K562 (cell line): ENCODE results near the gene GSTM2. TPM values are rescaled to one million over a fixed set of nuclear protein-coding genes. Genes with fewer than 3 reads are reported as not detected.

Experiments used
- ARID3B ChIP-seq: fragments of 250-450 bp; sonication (Bioruptor Pico); IDR thresholded peaks from 2 replicates; pipeline ENCODE4 v1.4.0; 2020; ENCODE audit warnings: borderline replicate concordance
- CAMTA2 ChIP-seq: fragments of 250-450 bp; sonication (Bioruptor Pico); conservative IDR thresholded peaks from 2 replicates; pipeline ENCODE4 v1.5.1; 2022
- CBX3 ChIP-seq, 2 experiments: IDR thresholded peaks; 1 replicate in 1 of 2; 2 replicates in 1 of 2; pipeline ENCODE4 v1.6.1; 2012; ENCODE audit warnings: inconsistent platforms in 2 of 2, low read length in 2 of 2, borderline replicate concordance in 1 of 2, control low read depth in 1 of 2
- CXXC5 ChIP-seq: fragments of 250-450 bp; sonication (Bioruptor Pico); IDR thresholded peaks from 2 replicates; pipeline ENCODE4 v1.8.0; 2022; ENCODE audit warnings: inconsistent platforms, mild to moderate bottlenecking, moderate library complexity
- MCM3 ChIP-seq: fragments of 450-650 bp; IDR thresholded peaks from 2 replicates; pipeline ENCODE4 v1.6.1; 2016
- NFE2L1 ChIP-seq: fragments of 450-650 bp; IDR thresholded peaks from 2 replicates; pipeline ENCODE4 v1.6.1; 2016; ENCODE audit warnings: missing genetic modification characterization, low read depth, mild to moderate bottlenecking, missing compliant biosample characterization, moderate library complexity, borderline replicate concordance
- NFXL1 ChIP-seq: fragments of 450-650 bp; formaldehyde crosslinking; IDR thresholded peaks from 2 replicates; pipeline ENCODE4 v1.4.0; 2021; ENCODE audit warnings: mild to moderate bottlenecking
- NR4A1 ChIP-seq, 2 experiments: fragments of 250-450 bp in 1 of 2; fragments of 450-650 bp in 1 of 2; sonication (Bioruptor Pico) in 1 of 2; IDR thresholded peaks; 2 replicates each; pipeline versions ENCODE4 v1.4.0 to v1.6.1; 2016 to 2020; ENCODE audit warnings: mild to moderate bottlenecking in 2 of 2, missing compliant biosample characterization in 1 of 2, missing genetic modification characterization in 1 of 2, moderate library complexity in 1 of 2
- USF1 ChIP-seq: sonication (generic); formaldehyde crosslinking; IDR thresholded peaks from 2 replicates; pipeline ENCODE4 v1.9.0; 2022; ENCODE audit warnings: mild to moderate bottlenecking, missing genetic modification reagents
- ZBTB40 ChIP-seq, 2 experiments: fragments of 450-650 bp in 1 of 2; sonication (generic) in 1 of 2; formaldehyde crosslinking in 1 of 2; IDR thresholded peaks; 2 replicates each; pipeline versions ENCODE4 v1.7.1 to v1.9.0; 2016 to 2022; ENCODE audit warnings: inconsistent platforms in 1 of 2, mild to moderate bottlenecking in 1 of 2, missing genetic modification reagents in 1 of 2
- ZNF586 ChIP-seq: fragments of 450-650 bp; formaldehyde crosslinking; conservative IDR thresholded peaks from 2 replicates; pipeline ENCODE4 v1.4.0; 2020; ENCODE audit warnings: mild to moderate bottlenecking, moderate library complexity
- polyA plus RNA-seq, 8 experiments: library from polyadenylated mRNA; depleted of rRNA in 4 of 8; stranded (reverse) in 5 of 8; unstranded in 3 of 8; fragments of >200 nt; fragmentation: Nextera tagmentation in 2 of 8; fragmentation: Illumina TruSeq in 1 of 8; extraction: Ambion mirVana in 2 of 8; extraction: Trizol in 1 of 8; gene quantifications; 2 replicates each; pipeline versions ENCODE4 v1.2.1 to v1.2.3, GENCODE V29; 2011 to 2014; ENCODE audit warnings: inconsistent platforms in 1 of 8, missing spikeins in 1 of 8
- total RNA-seq, 7 experiments: library from RNA; depleted of rRNA in 6 of 7; stranded (reverse); fragments of >200 nt in 6 of 7; fragmentation: Illumina TruSeq in 2 of 7; extraction: Trizol in 2 of 7; gene quantifications; 2 replicates each; pipeline versions ENCODE4 v1.2.1 to v1.2.3, GENCODE V29; 2011 to 2021; ENCODE audit warnings: low replicate concordance in 1 of 7

The GSTM2 gene
- total and polyA plus RNA-seq, 9 of the 15 experiments (the other 6 are each of a cell fraction or from before 2014, with no cell fraction given): 1.6 to 15.1 (median 6.8) TPM

GRCh38 chr1:109657395-109657794, 10.5 kb upstream of the GSTM2 start (continued):
- TF ChIP-seq NR4A1 (CRISPR knock-in tag; IDR thresholded peaks at IDR 0.05) (no peak), NR4A1 (tag; IDR thresholded peaks at IDR 0.05) (no peak), NFXL1 (CRISPR knock-in tag) (no peak), ARID3B (CRISPR knock-in tag) (no peak), NFE2L1 (tag) (no peak), MCM3 (no peak), USF1 (no peak), ZBTB40 (IDR thresholded peaks at IDR 0.05) (no peak), ZBTB40 (CRISPR knock-in tag; IDR thresholded peaks at IDR 0.05) (no peak), CXXC5 (no peak), CBX3 (IDR thresholded peaks at IDR 0.05; ENCODE audit: borderline replicate concordance in 1 of 2, low read length in 2 of 2) (no peak), ZNF586 (CRISPR knock-in tag) (no peak), CAMTA2 (CRISPR knock-in tag) (no peak)
